Left ventricle myocardium inferior (tissue), 1 donor: ENCODE data around the gene NFE2L1. TPM values are rescaled to one million over a fixed set of nuclear protein-coding genes. Genes with fewer than 3 reads are reported as not detected.

Source experiments
- DNase-seq: peaks from one replicate; pipeline ENCODE4 v3.0.0-alpha.2; 2020
- H3K27ac ChIP-seq: fragments of 200-600 bp; replicated peaks from 2 replicates; pipeline ENCODE4 v1.8.0; 2021
- H3K27me3 ChIP-seq: fragments of 200-600 bp; 2 replicates; pipeline ENCODE4 v1.8.0; 2021; ENCODE audit warnings: low read depth
- H3K36me3 ChIP-seq: fragments of 200-600 bp; 2 replicates; pipeline ENCODE4 v1.8.0; 2021
- H3K4me1 ChIP-seq: fragments of 200-600 bp; 2 replicates; pipeline ENCODE4 v1.8.0; 2021
- H3K4me3 ChIP-seq: fragments of 200-600 bp; 2 replicates; pipeline ENCODE4 v1.8.0; 2021; ENCODE audit warnings: mild to moderate bottlenecking, moderate library complexity
- H3K9me3 ChIP-seq: fragments of 200-600 bp; replicated peaks from 2 replicates; pipeline ENCODE4 v1.8.0; 2021
- intact Hi-C: fragments of 100-400 bp; cut with micrococcal nuclease; formaldehyde crosslinking; loops from one replicate; pipeline ENCODE4 v1.11.0; 2022
- total RNA-seq: library from RNA; stranded (reverse); fragmentation: NEBNext Ultra II Directional; extraction: Animal tissue kit (Norgen Biotek cat#: 25700); gene quantifications from one replicate; pipeline ENCODE4 v1.2.1, GENCODE V29; 2021
- TF ChIP-seq, protein P1 (sequence below): fragments of 200-600 bp; IDR thresholded peaks from 2 replicates; pipeline ENCODE4 v1.8.0; 2021; ENCODE audit warnings: antibody characterized with exemption, mild to moderate bottlenecking, borderline replicate concordance
- donor health status: DM: no; HTN: yes; CAD: no; lungs with severe emphysema.

NFE2L1 gene
- total RNA-seq, 1 donor from 2014 or later: 895 TPM

GRCh38 chr17:48059125-48059668 is 11.0 kb downstream of the NFE2L1 start:
- H3K27me3 ChIP-seq: no peaks in the 10 kb centered on the region
- H3K9me3 ChIP-seq: no peaks in the 10 kb centered on the region
- intact Hi-C loops: no loop called here
- no peak overlapping the region for H3K4me3 ChIP-seq
- no peak for DNase-seq
- peaks cover 87% of the 10 kb centered on the region for H3K36me3 ChIP-seq
- TF ChIP-seq, protein P1, sequence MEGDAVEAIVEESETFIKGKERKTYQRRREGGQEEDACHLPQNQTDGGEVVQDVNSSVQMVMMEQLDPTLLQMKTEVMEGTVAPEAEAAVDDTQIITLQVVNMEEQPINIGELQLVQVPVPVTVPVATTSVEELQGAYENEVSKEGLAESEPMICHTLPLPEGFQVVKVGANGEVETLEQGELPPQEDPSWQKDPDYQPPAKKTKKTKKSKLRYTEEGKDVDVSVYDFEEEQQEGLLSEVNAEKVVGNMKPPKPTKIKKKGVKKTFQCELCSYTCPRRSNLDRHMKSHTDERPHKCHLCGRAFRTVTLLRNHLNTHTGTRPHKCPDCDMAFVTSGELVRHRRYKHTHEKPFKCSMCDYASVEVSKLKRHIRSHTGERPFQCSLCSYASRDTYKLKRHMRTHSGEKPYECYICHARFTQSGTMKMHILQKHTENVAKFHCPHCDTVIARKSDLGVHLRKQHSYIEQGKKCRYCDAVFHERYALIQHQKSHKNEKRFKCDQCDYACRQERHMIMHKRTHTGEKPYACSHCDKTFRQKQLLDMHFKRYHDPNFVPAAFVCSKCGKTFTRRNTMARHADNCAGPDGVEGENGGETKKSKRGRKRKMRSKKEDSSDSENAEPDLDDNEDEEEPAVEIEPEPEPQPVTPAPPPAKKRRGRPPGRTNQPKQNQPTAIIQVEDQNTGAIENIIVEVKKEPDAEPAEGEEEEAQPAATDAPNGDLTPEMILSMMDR: no peak
- peaks cover 90% of the 10 kb centered on the region for H3K4me1 ChIP-seq
- no peak overlapping the region for H3K27ac ChIP-seq

DNA sequence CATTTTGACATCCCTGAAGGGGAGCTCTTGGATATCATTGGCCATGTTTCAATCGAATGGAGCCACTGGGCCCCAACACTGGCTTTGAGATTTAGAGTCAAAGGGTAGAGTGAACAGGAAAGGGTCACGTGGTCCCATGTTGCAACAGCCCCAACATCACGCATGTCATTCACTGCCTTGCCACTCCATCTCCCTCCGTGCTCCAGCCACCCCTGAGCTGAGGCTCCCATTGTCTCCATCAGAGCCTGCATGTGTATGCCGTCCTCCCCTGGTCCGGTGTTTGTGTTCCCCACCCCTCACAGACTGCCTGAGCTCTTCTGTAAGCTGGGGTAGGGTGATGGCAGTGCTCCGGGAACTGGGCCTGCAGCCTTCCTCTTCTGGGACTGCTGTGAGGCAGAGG is 12.1 kb downstream of the NFE2L1 start:
- intact Hi-C loops: no loop called here
- peaks cover 96% of the 10 kb centered on the region for H3K36me3 ChIP-seq
- no peaks in the 10 kb centered on the region for H3K27me3 ChIP-seq
- H3K9me3 ChIP-seq: no peaks in the 10 kb centered on the region
- H3K4me3 ChIP-seq: no peak overlapping the region
- H3K27ac ChIP-seq: peak overlapping the region; percentile 18
- no peak for DNase-seq
- TF ChIP-seq, protein P1: no peak
- H3K4me1 ChIP-seq: peaks cover 90% of the 10 kb centered on the region

DNA sequence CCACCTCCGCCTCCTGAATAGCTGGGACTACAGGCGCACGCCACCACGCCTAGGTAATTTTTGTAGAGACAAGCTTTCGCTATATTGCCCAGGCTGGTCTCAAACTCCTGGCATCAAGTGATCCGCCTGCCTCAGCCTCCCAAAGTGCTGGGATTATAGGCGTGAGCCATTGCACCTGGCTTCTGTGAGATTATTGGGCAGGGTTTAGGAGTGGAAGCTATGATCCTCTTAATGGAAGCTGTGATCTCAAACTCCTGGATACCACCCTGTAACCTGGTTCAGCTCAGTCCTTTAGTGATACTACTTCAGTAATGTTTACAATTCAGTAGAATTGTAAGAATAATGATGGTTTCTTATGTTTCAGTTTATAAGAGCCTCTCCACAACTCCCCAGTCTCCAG is 14.1 kb downstream of the NFE2L1 start:
- intact Hi-C loops: no loop called here
- H3K27me3 ChIP-seq: no peaks in the 10 kb centered on the region
- no peak overlapping the region for H3K4me3 ChIP-seq
- H3K27ac ChIP-seq: no peak overlapping the region
- H3K36me3 ChIP-seq: peaks cover 97% of the 10 kb centered on the region
- DNase-seq: no peak
- H3K9me3 ChIP-seq: no peaks in the 10 kb centered on the region
- TF ChIP-seq, protein P1: no peak
- H3K4me1 ChIP-seq: peaks cover 88% of the 10 kb centered on the region

GRCh38 chr17:48064638-48065037 is 16.5 kb downstream of the NFE2L1 start:
- Histone ChIP-seq H3K9me3 (no peaks in the 10 kb centered on the region), H3K4me1 (peaks cover 75% of the 10 kb centered on the region), H3K27me3 (no peaks in the 10 kb centered on the region), H3K4me3 (no peak overlapping the region), H3K27ac (peak overlapping the region; percentile 32), H3K36me3 (peaks cover 92% of the 10 kb centered on the region)
- TF ChIP-seq, protein P1: no peak
- no peak for DNase-seq
- intact Hi-C loops: no loop called here

DNA sequence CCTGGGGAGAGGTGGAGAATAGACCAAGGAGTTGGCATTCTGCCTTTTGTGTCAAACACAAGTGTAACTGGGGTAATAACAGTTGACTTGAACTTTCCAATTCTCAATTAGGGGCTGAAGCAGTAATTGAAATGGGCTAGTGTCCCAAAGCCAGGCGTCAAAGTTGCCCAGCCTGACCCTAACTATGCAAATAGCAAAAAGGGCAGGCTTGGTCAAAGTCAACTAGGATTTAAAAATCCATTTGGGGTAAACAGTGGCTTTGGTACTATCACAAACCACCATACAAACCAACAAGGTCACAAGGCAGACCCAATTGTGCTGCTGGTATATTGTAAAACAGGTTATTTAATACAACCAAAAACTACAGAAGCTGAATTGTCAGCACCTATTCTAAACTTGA is 18.0 kb downstream of the NFE2L1 start:
- Histone ChIP-seq H3K27ac (peak overlapping the region; percentile 32), H3K4me1 (peaks cover 61% of the 10 kb centered on the region), H3K27me3 (no peaks in the 10 kb centered on the region), H3K36me3 (peaks cover 93% of the 10 kb centered on the region), H3K9me3 (no peaks in the 10 kb centered on the region), H3K4me3 (no peak overlapping the region)
- intact Hi-C loops: no loop called here
- no peak for DNase-seq
- TF ChIP-seq, protein P1: no peak
